ENCODE results near the gene PLA2G2D.

The PLA2G2D gene

GRCh38 chr1:20076710-20077461 is 42.5 kb downstream of the PLA2G2D start:
- no peak for TF ChIP-seq TAF1 (IDR thresholded peaks at IDR 0.05; ENCODE audit: borderline replicate concordance, insufficient read depth, low read length)
- TF ChIP-seq REST (IDR thresholded peaks at IDR 0.05; ENCODE audit: insufficient read depth in 1 of 2, low read depth in 2 of 2, low read length in 2 of 2) = no peak
- no peak for TF ChIP-seq FOXP2 (optimal IDR thresholded peaks at IDR 0.05; ENCODE audit: borderline replicate concordance, extremely low read depth, extremely low read length, insufficient read depth)
- TF ChIP-seq SIN3A (IDR thresholded peaks at IDR 0.05; ENCODE audit: borderline replicate concordance, insufficient read depth, low read length) = no peak
- TF ChIP-seq POLR2AphosphoS5 (IDR thresholded peaks at IDR 0.05; ENCODE audit: low read depth, low read length) = no peak

GRCh38 chr1:20076223-20076622 is 43.1 kb downstream of the PLA2G2D start:
- TF ChIP-seq FOXP2 (optimal IDR thresholded peaks at IDR 0.05; ENCODE audit: borderline replicate concordance, extremely low read depth, extremely low read length, insufficient read depth) (no peak), POLR2AphosphoS5 (IDR thresholded peaks at IDR 0.05; ENCODE audit: low read depth, low read length) (no peak)

- no peak for TF ChIP-seq REST (IDR thresholded peaks at IDR 0.05; ENCODE audit: insufficient read depth in 1 of 2, low read depth in 2 of 2, low read length in 2 of 2)
- TF ChIP-seq TAF1 (IDR thresholded peaks at IDR 0.05; ENCODE audit: borderline replicate concordance, insufficient read depth, low read length) = no peak
- TF ChIP-seq SIN3A (IDR thresholded peaks at IDR 0.05; ENCODE audit: borderline replicate concordance, insufficient read depth, low read length) = no peak
- TF ChIP-seq FOXP2 (optimal IDR thresholded peaks at IDR 0.05; ENCODE audit: borderline replicate concordance, extremely low read depth, extremely low read length, insufficient read depth) = no peak
- no peak for TF ChIP-seq POLR2AphosphoS5 (IDR thresholded peaks at IDR 0.05; ENCODE audit: low read depth, low read length)
Measured at GRCh38 chr1:20075345-20075744, 44.0 kb downstream of the PLA2G2D start.

GRCh38 chr1:20074725-20075171 is 44.6 kb downstream of the PLA2G2D start:
- TF ChIP-seq POLR2AphosphoS5 (IDR thresholded peaks at IDR 0.05; ENCODE audit: low read depth, low read length) (no peak), SIN3A (IDR thresholded peaks at IDR 0.05; ENCODE audit: borderline replicate concordance, insufficient read depth, low read length) (no peak), REST (IDR thresholded peaks at IDR 0.05; ENCODE audit: insufficient read depth in 1 of 2, low read depth in 2 of 2, low read length in 2 of 2) (no peak), FOXP2 (optimal IDR thresholded peaks at IDR 0.05; ENCODE audit: borderline replicate concordance, extremely low read depth, extremely low read length, insufficient read depth) (no peak), TAF1 (IDR thresholded peaks at IDR 0.05; ENCODE audit: borderline replicate concordance, insufficient read depth, low read length) (no peak)

- TF ChIP-seq SIN3A (IDR thresholded peaks at IDR 0.05; ENCODE audit: borderline replicate concordance, insufficient read depth, low read length) = no peak
- TF ChIP-seq FOXP2 (optimal IDR thresholded peaks at IDR 0.05; ENCODE audit: borderline replicate concordance, extremely low read depth, extremely low read length, insufficient read depth) = no peak
- TF ChIP-seq POLR2AphosphoS5 (IDR thresholded peaks at IDR 0.05; ENCODE audit: low read depth, low read length) = no peak
- TF ChIP-seq TAF1 (IDR thresholded peaks at IDR 0.05; ENCODE audit: borderline replicate concordance, insufficient read depth, low read length) = no peak
- no peak for TF ChIP-seq REST (IDR thresholded peaks at IDR 0.05; ENCODE audit: insufficient read depth in 1 of 2, low read depth in 2 of 2, low read length in 2 of 2)
Measured at GRCh38 chr1:20074055-20074724, 45.1 kb downstream of the PLA2G2D start.
